Tibial artery (tissue), 4 donors: Measurements from ENCODE around the gene LILRB3.
"Not testable (repeated sequence)": the region's sequence is repeated elsewhere in the genome, so short reads cannot be mapped to it uniquely, and the experiment has no call there.

Experiments
- DNase-seq, 2 donors: peaks; one replicate each; pipeline ENCODE4 v3.0.0-alpha.2; 2019
- H3K27ac ChIP-seq, 2 donors: fragments of 200-600 bp; sonication (generic) in 1 of 2; 1 replicate in 1 of 2; 2 replicates in 1 of 2; pipeline ENCODE4 v1.5.1; 2018 to 2019; ENCODE audit warnings: mild to moderate bottlenecking in 1 of 2
- H3K27me3 ChIP-seq, 2 donors: fragments of 200-600 bp; sonication (generic) in 1 of 2; one replicate each; pipeline versions ENCODE4 v1.5.1 to v1.6.0; 2016 to 2019
- H3K36me3 ChIP-seq, 3 donors: fragments of 200-600 bp; sonication (generic) in 2 of 3; one replicate each; pipeline ENCODE4 v1.5.1; 2016 to 2019; ENCODE audit warnings: mild to moderate bottlenecking in 2 of 3
- H3K4me1 ChIP-seq, 4 donors: fragments of 200-600 bp; sonication (generic) in 2 of 4; 1 replicate in 3 of 4; 2 replicates in 1 of 4; pipeline ENCODE4 v1.5.1; 2016 to 2019
- H3K4me3 ChIP-seq, 2 donors: fragments of 200-600 bp; sonication (generic) in 1 of 2; 1 replicate in 1 of 2; 2 replicates in 1 of 2; pipeline ENCODE4 v1.5.1; 2018 to 2019; ENCODE audit warnings: mild to moderate bottlenecking in 2 of 2
- H3K9me3 ChIP-seq, 3 donors: fragments of 200-600 bp; sonication (generic) in 1 of 3; one replicate each; pipeline ENCODE4 v1.5.1; 2016 to 2019
- CTCF ChIP-seq, 2 experiments: fragments of 200-600 bp in 1 of 2; fragments of 450-650 bp in 1 of 2; IDR thresholded peaks; one replicate each; pipeline ENCODE4 v1.5.1; 2017 to 2019; ENCODE audit warnings: antibody characterized with exemption in 2 of 2, mild to moderate bottlenecking in 1 of 2, moderate library complexity in 1 of 2
- intact Hi-C: fragments of 100-400 bp; cut with DNase I; formaldehyde crosslinking; loops from one replicate; pipeline ENCODE4 v1.15.0; 2023; ENCODE audit warnings: low total_unique reads

Gene LILRB3

GRCh38 chr19:54245936-54246335 is 23.1 kb upstream of the LILRB3 start:
- H3K4me1 ChIP-seq: no peaks in the 10 kb centered on the region
- DNase-seq: no peak
- H3K27ac ChIP-seq: no peak overlapping the region
- no peaks in the 10 kb centered on the region for H3K9me3 ChIP-seq
- no peaks in the 10 kb centered on the region for H3K36me3 ChIP-seq
- H3K27me3 ChIP-seq: peaks cover 0 to 4% of the 10 kb centered on the region in 2 donors
- intact Hi-C loops: no loop called here
- H3K4me3 ChIP-seq: no peak overlapping the region
- no peak for TF ChIP-seq CTCF (IDR thresholded peaks at IDR 0.05)

- H3K36me3 ChIP-seq, H3K4me3 ChIP-seq, H3K4me1 ChIP-seq, H3K27me3 ChIP-seq, DNase-seq, H3K9me3 ChIP-seq, intact Hi-C loops, H3K27ac ChIP-seq: not testable (repeated sequence)
Observed at GRCh38 chr19:54243809-54244208, 21.0 kb upstream of the LILRB3 start.

- intact Hi-C loops, H3K36me3 ChIP-seq, H3K9me3 ChIP-seq, H3K4me3 ChIP-seq, H3K4me1 ChIP-seq, H3K27ac ChIP-seq, H3K27me3 ChIP-seq, DNase-seq: not testable (repeated sequence)
Observed at GRCh38 chr19:54242646-54243045, 19.8 kb upstream of the LILRB3 start, which contains the start of gene LILRA6. Gene LILRA6, minus strand, starts transcription at chr19:54242790.

- H3K36me3 ChIP-seq, H3K4me1 ChIP-seq, H3K27ac ChIP-seq, H3K9me3 ChIP-seq, intact Hi-C loops, H3K4me3 ChIP-seq, DNase-seq, H3K27me3 ChIP-seq: not testable (repeated sequence)
Observed at GRCh38 chr19:54242234-54242633, 19.4 kb upstream of the LILRB3 start.

GRCh38 chr19:54240372-54241336 is 17.8 kb upstream of the LILRB3 start:
- H3K4me1 ChIP-seq, H3K27ac ChIP-seq, H3K36me3 ChIP-seq, H3K4me3 ChIP-seq, DNase-seq, H3K9me3 ChIP-seq, intact Hi-C loops, H3K27me3 ChIP-seq: not testable (repeated sequence)

- intact Hi-C loops: not testable (repeated sequence)
Observed at GRCh38 chr19:54239491-54240371, 16.9 kb upstream of the LILRB3 start.

GRCh38 chr19:54233941-54234340 is 11.1 kb upstream of the LILRB3 start:
- no peaks in the 10 kb centered on the region for H3K9me3 ChIP-seq
- H3K27me3 ChIP-seq: peaks cover 0 to 22% of the 10 kb centered on the region in 2 donors
- no peak overlapping the region for H3K27ac ChIP-seq
- H3K4me1 ChIP-seq: no peaks in the 10 kb centered on the region
- TF ChIP-seq CTCF (IDR thresholded peaks at IDR 0.05): no peak
- intact Hi-C loops: loop anchor here (5.0 kb wide), 1 partner anchor 67 kb away; no protein-coding TSS in a partner anchor
- H3K4me3 ChIP-seq: no peak overlapping the region
- DNase-seq: no peak
- no peaks in the 10 kb centered on the region for H3K36me3 ChIP-seq

More at GRCh38 chr19:54239491-54240371, 16.9 kb upstream of the LILRB3 start:
- not testable (repeated sequence) for H3K9me3 ChIP-seq, H3K27ac ChIP-seq, H3K4me3 ChIP-seq, H3K27me3 ChIP-seq, DNase-seq, H3K36me3 ChIP-seq, H3K4me1 ChIP-seq
